ENCODE results near the gene BRK1.
"Not testable (repeated sequence)": the region's sequence is repeated elsewhere in the genome, so short reads cannot be mapped to it uniquely, and the experiment has no call there.

The BRK1 gene

DNA sequence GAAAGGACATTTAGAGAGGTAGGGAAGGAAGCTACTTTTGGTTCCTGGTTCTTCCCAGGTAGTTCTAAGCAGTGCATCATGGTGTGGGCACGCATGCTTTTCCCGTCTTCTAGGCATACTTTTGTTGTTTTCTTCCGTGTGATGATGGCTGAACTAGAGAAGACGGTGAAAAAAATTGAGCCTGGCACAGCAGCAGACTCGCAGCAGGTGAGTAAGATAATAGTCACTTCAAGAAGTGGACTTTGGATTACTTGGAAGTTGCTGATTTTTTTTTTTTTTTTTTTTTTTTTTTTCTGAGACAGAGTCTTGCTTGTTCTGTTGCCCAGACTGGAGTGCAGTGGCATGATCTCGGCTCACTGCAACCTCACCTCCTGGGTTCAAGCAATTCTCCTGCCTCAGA, 25.3 kb upstream of the BRK1 start:
- no peak overlapping the region for H3K4me3 ChIP-seq (ENCODE audit: low read depth, low read length)
- TF ChIP-seq, protein P1, sequence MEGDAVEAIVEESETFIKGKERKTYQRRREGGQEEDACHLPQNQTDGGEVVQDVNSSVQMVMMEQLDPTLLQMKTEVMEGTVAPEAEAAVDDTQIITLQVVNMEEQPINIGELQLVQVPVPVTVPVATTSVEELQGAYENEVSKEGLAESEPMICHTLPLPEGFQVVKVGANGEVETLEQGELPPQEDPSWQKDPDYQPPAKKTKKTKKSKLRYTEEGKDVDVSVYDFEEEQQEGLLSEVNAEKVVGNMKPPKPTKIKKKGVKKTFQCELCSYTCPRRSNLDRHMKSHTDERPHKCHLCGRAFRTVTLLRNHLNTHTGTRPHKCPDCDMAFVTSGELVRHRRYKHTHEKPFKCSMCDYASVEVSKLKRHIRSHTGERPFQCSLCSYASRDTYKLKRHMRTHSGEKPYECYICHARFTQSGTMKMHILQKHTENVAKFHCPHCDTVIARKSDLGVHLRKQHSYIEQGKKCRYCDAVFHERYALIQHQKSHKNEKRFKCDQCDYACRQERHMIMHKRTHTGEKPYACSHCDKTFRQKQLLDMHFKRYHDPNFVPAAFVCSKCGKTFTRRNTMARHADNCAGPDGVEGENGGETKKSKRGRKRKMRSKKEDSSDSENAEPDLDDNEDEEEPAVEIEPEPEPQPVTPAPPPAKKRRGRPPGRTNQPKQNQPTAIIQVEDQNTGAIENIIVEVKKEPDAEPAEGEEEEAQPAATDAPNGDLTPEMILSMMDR (IDR thresholded peaks at IDR 0.05; ENCODE audit: insufficient read depth, low read length, missing control alignments), result no peak
- POLR2A ChIA-PET, result no interaction called here
- CTCF ChIA-PET, result no interaction called here
- DNase-seq (ENCODE audit: low read depth, low spot score), result no peak

DNA sequence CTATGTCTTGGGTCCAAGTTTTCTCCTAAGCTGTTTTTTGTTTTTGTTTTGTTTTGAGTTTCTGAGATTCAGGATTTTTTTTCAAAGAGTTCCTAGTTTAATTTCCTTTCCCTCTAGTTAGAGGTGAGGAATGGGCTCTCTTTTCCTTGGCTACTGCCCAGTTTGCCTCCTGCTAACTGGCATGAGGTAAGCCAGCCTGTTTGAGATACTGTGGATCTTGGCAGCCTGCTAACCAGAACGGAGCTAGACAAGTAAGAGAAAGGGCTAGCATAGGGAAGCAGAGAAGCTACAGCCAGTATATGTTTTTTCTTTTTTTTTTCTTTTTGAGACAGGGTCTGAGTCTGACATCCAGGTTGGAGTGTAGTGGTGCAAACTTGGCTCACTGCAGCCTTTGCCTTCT, 24.7 kb upstream of the BRK1 start:
- DNase-seq (ENCODE audit: low read depth, low spot score); H3K4me3 ChIP-seq (ENCODE audit: low read depth, low read length); POLR2A ChIA-PET; CTCF ChIA-PET: not testable (repeated sequence)

DNA sequence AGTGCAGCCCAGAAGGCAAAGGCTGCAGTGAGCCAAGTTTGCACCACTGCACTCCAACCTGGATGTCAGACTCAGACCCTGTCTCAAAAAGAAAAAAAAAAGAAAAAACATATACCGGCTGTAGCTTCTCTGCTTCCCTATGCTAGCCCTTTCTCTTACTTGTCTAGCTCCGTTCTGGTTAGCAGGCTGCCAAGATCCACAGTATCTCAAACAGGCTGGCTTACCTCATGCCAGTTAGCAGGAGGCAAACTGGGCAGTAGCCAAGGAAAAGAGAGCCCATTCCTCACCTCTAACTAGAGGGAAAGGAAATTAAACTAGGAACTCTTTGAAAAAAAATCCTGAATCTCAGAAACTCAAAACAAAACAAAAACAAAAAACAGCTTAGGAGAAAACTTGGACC, 24.1 kb upstream of the BRK1 start:
- POLR2A ChIA-PET; H3K4me3 ChIP-seq (ENCODE audit: low read depth, low read length); DNase-seq (ENCODE audit: low read depth, low spot score); CTCF ChIA-PET: not testable (repeated sequence)

DNA sequence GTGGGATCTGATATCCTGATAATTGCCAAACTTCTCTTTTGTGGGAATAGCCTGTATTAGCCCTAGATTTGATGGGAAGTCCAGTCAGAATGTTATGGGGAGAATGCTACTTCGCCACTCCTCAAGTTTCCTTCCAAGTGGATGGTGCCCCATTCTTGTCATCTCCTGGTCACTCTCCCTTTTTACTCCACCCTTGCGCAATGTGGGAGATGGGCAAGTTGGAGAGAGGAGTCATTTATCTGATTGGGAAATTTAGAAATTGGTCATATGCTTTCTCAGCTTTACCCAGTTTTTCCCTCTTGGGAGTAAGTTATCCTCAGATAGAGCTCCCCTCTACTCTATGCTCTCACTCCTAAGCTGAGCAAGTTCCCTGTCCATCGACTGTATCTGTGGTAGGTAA, 21.8 kb upstream of the BRK1 start:
- TF ChIP-seq, protein P1 (IDR thresholded peaks at IDR 0.05; ENCODE audit: insufficient read depth, low read length, missing control alignments), result no peak
- CTCF ChIA-PET, result interaction anchor here (1.5 kb wide), 1 partner anchor 193 kb away, joined by 3 read pairs; no protein-coding TSS in a partner anchor
- no peak overlapping the region for H3K4me3 ChIP-seq (ENCODE audit: low read depth, low read length)
- no peak for DNase-seq (ENCODE audit: low read depth, low spot score)
- POLR2A ChIA-PET, result no interaction called here

DNA sequence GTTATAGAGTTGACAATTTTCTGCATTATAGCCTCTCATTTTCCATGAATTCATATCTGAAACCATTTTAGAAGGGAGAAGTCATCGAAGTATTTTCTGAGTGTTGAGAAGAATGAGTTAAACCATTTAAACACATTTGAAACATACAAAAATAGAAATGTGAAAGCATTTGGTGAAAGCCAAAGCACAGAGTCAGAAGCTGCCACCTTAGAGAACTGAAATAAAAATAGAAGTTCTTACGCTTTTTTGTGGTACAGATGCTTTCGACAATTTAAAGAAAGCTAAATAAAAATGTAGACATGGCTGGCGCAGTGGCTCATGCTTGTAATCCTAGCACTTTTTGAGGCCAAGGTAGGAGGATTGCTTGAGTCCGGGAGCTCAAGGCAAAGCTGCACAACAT, 16.4 kb upstream of the BRK1 start:
- no peak for DNase-seq (ENCODE audit: low read depth, low spot score)
- ChIA-PET CTCF (no interaction called here), POLR2A (no interaction called here)
- TF ChIP-seq, protein P1 (IDR thresholded peaks at IDR 0.05; ENCODE audit: insufficient read depth, low read length, missing control alignments), result no peak
- H3K4me3 ChIP-seq (ENCODE audit: low read depth, low read length), result no peak overlapping the region

DNA sequence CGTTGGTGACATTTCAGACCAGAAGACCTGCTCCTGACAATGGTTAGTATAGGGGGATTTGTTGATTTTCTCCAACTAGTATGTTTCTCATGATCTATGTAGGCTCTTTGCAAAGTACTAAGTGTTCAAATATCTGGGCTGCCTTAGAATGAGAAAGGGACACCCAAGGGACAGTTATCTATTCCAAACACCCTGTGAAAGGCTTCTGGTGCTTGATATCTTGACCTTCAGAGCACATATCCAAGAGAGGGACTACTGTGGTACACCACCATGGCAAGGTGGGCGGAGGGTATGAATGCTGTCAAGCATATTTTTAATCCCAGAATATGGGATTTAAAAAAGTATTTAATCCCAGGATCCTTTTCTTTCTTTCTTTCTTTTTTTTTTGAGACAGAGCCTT, 8.6 kb upstream of the BRK1 start:
- H3K4me3 ChIP-seq (ENCODE audit: low read depth, low read length), result no peak overlapping the region
- ChIA-PET CTCF (interaction anchor here (1.6 kb wide), 1 partner anchor 160 kb away, joined by 4 read pairs; no protein-coding TSS in a partner anchor), POLR2A (no interaction called here)
- TF ChIP-seq, protein P1 (IDR thresholded peaks at IDR 0.05; ENCODE audit: insufficient read depth, low read length, missing control alignments), result no peak
- DNase-seq (ENCODE audit: low read depth, low spot score), result no peak

DNA sequence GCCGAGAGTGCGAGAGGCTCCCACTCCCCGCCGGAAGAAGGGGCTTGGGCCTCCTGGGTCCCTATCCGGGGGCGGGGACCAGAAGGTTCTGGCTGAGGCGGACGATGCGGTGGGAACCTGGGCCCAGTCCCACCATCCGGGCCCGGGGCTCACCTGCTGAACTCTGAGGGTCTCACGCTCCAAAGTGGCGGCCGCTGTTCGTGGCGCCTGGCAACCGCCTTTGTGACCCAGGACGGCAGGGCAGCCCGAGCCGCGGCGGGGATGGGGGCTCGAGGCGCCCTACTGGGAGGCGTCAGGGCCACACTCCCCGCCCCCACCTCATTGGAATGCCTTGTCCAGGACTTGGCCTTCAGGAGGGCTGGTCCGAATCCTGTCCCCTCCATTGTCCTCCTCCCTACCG, 7.4 kb upstream of the BRK1 start, which contains the start of gene FANCD2OS:
Gene FANCD2OS, minus strand, starts transcription at position 165 of the 400 bp plus-strand sequence. CDS start 3,481 bp downstream, outside the sequence.
- CTCF ChIA-PET, result no interaction called here
- TF ChIP-seq, protein P1 (IDR thresholded peaks at IDR 0.05; ENCODE audit: insufficient read depth, low read length, missing control alignments), result no peak
- no peak for DNase-seq (ENCODE audit: low read depth, low spot score)
- H3K4me3 ChIP-seq (ENCODE audit: low read depth, low read length), result no peak within 1 kb of the TSS
- POLR2A ChIA-PET, result no interaction called here
